Esophagus muscularis mucosa (tissue), 4 donors: ENCODE results near the gene NEUROD1. TPM values are rescaled to one million over a fixed set of nuclear protein-coding genes. Genes with fewer than 3 reads are reported as not detected.
"Not testable (repeated sequence)": the region's sequence is repeated elsewhere in the genome, so short reads cannot be mapped to it uniquely, and the experiment has no call there.

Source experiments
- DNase-seq: peaks from one replicate; pipeline ENCODE4 v3.0.0-alpha.2; 2017; ENCODE audit errors: extremely low spot score
- H3K27ac ChIP-seq, 4 donors: fragments of 200-600 bp; sonication (generic); replicated peaks in 1 of 4; 1 replicate in 3 of 4; 2 replicates in 1 of 4; pipeline ENCODE4 v1.5.1; 2016 to 2019; ENCODE audit warnings: mild to moderate bottlenecking in 1 of 4
- H3K27me3 ChIP-seq, 4 donors: fragments of 200-600 bp; sonication (generic); one replicate each; pipeline versions ENCODE4 v1.5.1 to v1.6.0; 2016 to 2019
- H3K36me3 ChIP-seq, 4 donors: fragments of 200-600 bp; sonication (generic); one replicate each; pipeline ENCODE4 v1.5.1; 2016 to 2019
- H3K4me1 ChIP-seq, 4 donors: fragments of 200-600 bp; sonication (generic); one replicate each; pipeline ENCODE4 v1.5.1; 2016 to 2019
- H3K4me3 ChIP-seq, 4 donors: fragments of 200-600 bp; sonication (generic); 1 replicate in 2 of 4; 2 replicates in 2 of 4; pipeline ENCODE4 v1.5.1; 2016 to 2019; ENCODE audit warnings: mild to moderate bottlenecking in 4 of 4, moderate library complexity in 1 of 4
- H3K9me3 ChIP-seq, 4 donors: fragments of 200-600 bp; sonication (generic); 1 replicate in 3 of 4; 2 replicates in 1 of 4; pipeline ENCODE4 v1.5.1; 2016 to 2019
- EP300 ChIP-seq: sonication (generic); formaldehyde crosslinking; IDR thresholded peaks from one replicate; pipeline ENCODE4 v1.6.1; 2017; ENCODE audit warnings: antibody characterized with exemption
- POLR2A ChIP-seq: fragments of 450-650 bp; IDR thresholded peaks from one replicate; pipeline ENCODE4 v1.6.1; 2017; ENCODE audit warnings: antibody characterized with exemption, moderate library complexity, mild to moderate bottlenecking, low read depth
- POLR2AphosphoS5 ChIP-seq, 2 donors: sonication (generic); formaldehyde crosslinking; IDR thresholded peaks; one replicate each; pipeline ENCODE4 v1.6.1; 2017; ENCODE audit warnings: antibody characterized with exemption in 2 of 2
- WGBS: methylation state at CpG from one replicate; pipeline ENCODE4 v1.1.5; 2018; 5-methylcytosine and 5-hydroxymethylcytosine counted together
- intact Hi-C: fragments of 100-400 bp; cut with DNase I; formaldehyde crosslinking; loops from one replicate; pipeline ENCODE4 v1.15.1; 2023
- total RNA-seq, 4 donors: library from RNA; depleted of rRNA; stranded (reverse); fragments of >200 nt; gene quantifications; one replicate each; pipeline versions ENCODE4 v1.1.0 to v1.2.1, GENCODE V29; 2016
- TF ChIP-seq, protein P1 (sequence below), 3 experiments: fragments of 200-600 bp in 2 of 3; fragments of 450-650 bp in 1 of 3; sonication (generic) in 2 of 3; IDR thresholded peaks; one replicate each; pipeline ENCODE4 v1.5.1; 2017 to 2019; ENCODE audit warnings: antibody characterized with exemption in 3 of 3, mild to moderate bottlenecking in 2 of 3, moderate library complexity in 1 of 3

Gene NEUROD1
- not detected for total RNA-seq

DNA sequence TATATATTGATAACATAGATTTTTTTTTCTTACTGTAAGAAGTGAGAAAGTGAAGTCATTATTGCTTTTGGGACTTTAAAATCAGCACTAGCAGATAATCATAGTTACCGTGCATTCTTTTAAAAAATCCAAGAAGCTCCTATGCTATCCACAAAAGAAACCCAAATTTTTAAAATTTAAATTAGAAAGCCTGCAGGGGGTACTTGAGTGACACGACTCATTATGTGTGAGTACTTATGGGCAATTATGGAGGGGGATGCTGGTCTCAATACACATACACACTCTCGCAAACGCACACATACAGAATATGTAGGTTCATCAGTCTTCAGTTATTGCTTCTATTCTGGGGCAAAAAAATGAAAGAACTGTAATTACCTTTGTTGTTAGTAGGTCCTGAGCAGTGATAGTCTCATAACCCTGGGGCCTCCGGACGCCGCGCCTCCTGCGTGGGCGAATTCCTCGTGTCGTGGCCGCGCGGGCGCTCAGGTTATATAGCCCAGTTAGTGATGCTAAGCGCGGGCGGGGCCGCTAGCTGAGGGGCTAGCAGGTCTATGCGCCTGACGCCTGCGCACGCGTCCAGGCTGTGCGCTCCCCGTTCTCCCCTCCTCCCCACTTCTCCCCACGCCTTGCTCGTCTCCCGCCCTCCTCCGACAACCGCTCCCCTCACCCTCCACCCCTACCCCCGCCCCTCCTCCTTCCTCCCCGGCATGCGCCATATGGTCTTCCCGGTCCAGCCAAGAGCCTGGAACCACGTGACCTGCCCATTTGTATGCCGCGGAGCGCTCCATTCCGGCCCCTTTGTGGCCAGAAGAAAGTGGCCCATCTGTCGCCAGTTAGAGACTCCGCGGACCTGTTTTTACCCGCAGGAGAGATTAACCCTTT, at the start of gene NEUROD1:
NEUROD1 (minus strand) TSS at position 463 of the 882 bp plus-strand sequence. CDS start 1,657 bp downstream, outside the sequence.
- H3K27ac ChIP-seq: no peak within 1 kb of the TSS
- intact Hi-C loops: no loop called here
- peak within 1 kb of the TSS in 3 of 4 donors; percentile 3 to 12 (median 8) for H3K4me3 ChIP-seq
- no peaks in the 10 kb centered on the region for H3K9me3 ChIP-seq
- no peak for DNase-seq
- H3K4me1 ChIP-seq: peaks cover 17 to 44% (median 39%) of the 10 kb centered on the region in 4 donors
- H3K36me3 ChIP-seq: no peaks in the 10 kb centered on the region
- WGBS: under 1% methylated on average over 31 of the region's 45 CpGs
- TF ChIP-seq EP300: no peak
- no peak for TF ChIP-seq POLR2AphosphoS5 (IDR thresholded peaks at IDR 0.05)
- TF ChIP-seq, protein P1, sequence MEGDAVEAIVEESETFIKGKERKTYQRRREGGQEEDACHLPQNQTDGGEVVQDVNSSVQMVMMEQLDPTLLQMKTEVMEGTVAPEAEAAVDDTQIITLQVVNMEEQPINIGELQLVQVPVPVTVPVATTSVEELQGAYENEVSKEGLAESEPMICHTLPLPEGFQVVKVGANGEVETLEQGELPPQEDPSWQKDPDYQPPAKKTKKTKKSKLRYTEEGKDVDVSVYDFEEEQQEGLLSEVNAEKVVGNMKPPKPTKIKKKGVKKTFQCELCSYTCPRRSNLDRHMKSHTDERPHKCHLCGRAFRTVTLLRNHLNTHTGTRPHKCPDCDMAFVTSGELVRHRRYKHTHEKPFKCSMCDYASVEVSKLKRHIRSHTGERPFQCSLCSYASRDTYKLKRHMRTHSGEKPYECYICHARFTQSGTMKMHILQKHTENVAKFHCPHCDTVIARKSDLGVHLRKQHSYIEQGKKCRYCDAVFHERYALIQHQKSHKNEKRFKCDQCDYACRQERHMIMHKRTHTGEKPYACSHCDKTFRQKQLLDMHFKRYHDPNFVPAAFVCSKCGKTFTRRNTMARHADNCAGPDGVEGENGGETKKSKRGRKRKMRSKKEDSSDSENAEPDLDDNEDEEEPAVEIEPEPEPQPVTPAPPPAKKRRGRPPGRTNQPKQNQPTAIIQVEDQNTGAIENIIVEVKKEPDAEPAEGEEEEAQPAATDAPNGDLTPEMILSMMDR (IDR thresholded peaks at IDR 0.05): no peak
- no peak for TF ChIP-seq POLR2A
- H3K27me3 ChIP-seq: peaks cover 3 to 87% (median 60%) of the 10 kb centered on the region in 4 donors

DNA sequence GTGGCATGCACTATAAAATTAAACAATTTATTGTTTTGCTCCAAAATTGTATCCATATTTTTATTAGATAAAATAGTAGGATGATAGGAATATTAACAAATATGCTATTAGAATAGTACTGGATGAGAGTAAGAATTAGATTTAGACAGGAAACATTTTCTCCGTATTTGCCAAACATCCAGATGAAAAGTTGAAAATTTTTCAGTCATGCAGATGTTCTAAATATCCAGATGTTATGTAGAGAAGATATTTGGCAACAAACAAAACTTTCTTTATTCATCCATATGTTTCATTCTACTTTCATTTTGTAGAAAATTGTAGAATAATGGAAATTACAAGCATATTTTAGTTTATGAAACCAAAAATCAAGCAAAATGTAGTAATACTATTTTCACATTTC, 45.2 kb upstream of the NEUROD1 start:
- DNase-seq: no peak
- intact Hi-C loops: no loop called here
- no peaks in the 10 kb centered on the region for H3K36me3 ChIP-seq
- H3K4me1 ChIP-seq: no peaks in the 10 kb centered on the region
- no peak for TF ChIP-seq POLR2AphosphoS5 (IDR thresholded peaks at IDR 0.05)
- no peak for TF ChIP-seq POLR2A
- TF ChIP-seq, protein P1 (IDR thresholded peaks at IDR 0.05): no peak
- no peak for TF ChIP-seq EP300
- no peak overlapping the region for H3K27ac ChIP-seq
- H3K27me3 ChIP-seq: no peaks in the 10 kb centered on the region
- H3K4me3 ChIP-seq: no peak overlapping the region
- H3K9me3 ChIP-seq: peaks cover 0 to 5% (median 0%) of the 10 kb centered on the region in 4 donors
- WGBS: 67% methylated on average over 1 of the region's 1 CpG

DNA sequence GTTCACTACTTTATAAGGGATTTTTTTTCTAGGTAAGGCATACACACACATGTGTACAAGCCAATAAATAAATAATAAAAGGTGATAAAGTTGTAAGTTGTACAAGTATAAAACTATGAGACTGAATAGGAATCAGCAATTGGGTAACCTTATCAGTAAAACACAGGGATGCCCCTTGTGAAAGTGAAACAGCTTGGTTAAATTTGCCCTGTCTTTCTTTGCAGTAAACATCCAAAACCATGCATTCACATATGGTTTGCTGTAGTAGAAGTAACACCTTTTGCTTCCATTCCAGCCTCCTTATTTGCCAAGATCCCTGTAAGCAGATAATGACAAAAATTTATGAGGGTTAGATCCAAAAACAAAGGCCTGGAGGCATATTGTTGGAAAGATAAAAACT, 44.3 kb upstream of the NEUROD1 start:
- no peak overlapping the region for H3K4me3 ChIP-seq
- H3K27ac ChIP-seq: no peak overlapping the region
- TF ChIP-seq POLR2AphosphoS5 (IDR thresholded peaks at IDR 0.05) (no peak), POLR2A (no peak), EP300 (no peak)
- TF ChIP-seq, protein P1 (IDR thresholded peaks at IDR 0.05): no peak
- H3K4me1 ChIP-seq: no peaks in the 10 kb centered on the region
- no peaks in the 10 kb centered on the region for H3K36me3 ChIP-seq
- no peaks in the 10 kb centered on the region for H3K27me3 ChIP-seq
- DNase-seq: no peak
- intact Hi-C loops: no loop called here
- H3K9me3 ChIP-seq: peaks cover 0 to 5% (median 0%) of the 10 kb centered on the region in 4 donors

GRCh38 chr2:181723731-181724130, 43.4 kb upstream of the NEUROD1 start:
- DNase-seq: no peak
- WGBS: 47% methylated on average over 2 of the region's 2 CpGs
- TF ChIP-seq POLR2A: no peak
- TF ChIP-seq POLR2AphosphoS5 (IDR thresholded peaks at IDR 0.05): no peak
- TF ChIP-seq EP300: no peak
- Histone ChIP-seq H3K36me3 (no peaks in the 10 kb centered on the region), H3K9me3 (peaks cover 0 to 4% (median 0%) of the 10 kb centered on the region in 4 donors), H3K4me3 (no peak overlapping the region), H3K27ac (no peak overlapping the region), H3K27me3 (no peaks in the 10 kb centered on the region), H3K4me1 (no peaks in the 10 kb centered on the region)
- intact Hi-C loops: no loop called here

- no peaks in the 10 kb centered on the region for H3K9me3 ChIP-seq
- no peaks in the 10 kb centered on the region for H3K36me3 ChIP-seq
- no peak for DNase-seq
- no peak overlapping the region for H3K4me3 ChIP-seq
- H3K27me3 ChIP-seq: no peaks in the 10 kb centered on the region
- no peaks in the 10 kb centered on the region for H3K4me1 ChIP-seq
- TF ChIP-seq, protein P1 (IDR thresholded peaks at IDR 0.05): peak; percentile 57 to 62 (median 60)
- no peak for TF ChIP-seq POLR2A
- H3K27ac ChIP-seq: no peak overlapping the region
- intact Hi-C loops: loop anchor here (5.0 to 10.0 kb wide), 3 partner anchors 140 to 1593 kb away; no protein-coding TSS in a partner anchor
- WGBS: 0% methylated on average over 2 of the region's 2 CpGs
Measured at GRCh38 chr2:181715033-181715630, 34.8 kb upstream of the NEUROD1 start.

DNA sequence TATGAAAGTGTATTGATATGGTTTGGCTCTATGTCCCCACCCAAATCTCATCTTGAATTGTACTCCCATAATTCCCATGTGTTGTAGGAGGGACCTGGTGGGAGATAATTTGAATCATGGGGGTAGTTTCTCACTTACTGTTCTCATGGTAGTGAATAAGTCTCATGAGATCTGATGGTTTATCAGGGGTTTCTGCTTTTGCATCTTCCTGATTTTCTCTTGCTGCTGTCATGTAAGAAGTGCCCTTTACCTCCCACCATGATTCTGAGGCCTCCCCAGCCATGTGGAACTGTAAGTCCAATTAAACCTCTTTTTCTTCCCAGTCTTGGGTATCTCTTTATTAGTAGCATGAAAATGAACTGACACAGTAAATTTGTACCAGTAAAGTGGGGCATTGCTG, 30.7 kb upstream of the NEUROD1 start:
- H3K27me3 ChIP-seq, H3K4me3 ChIP-seq, H3K4me1 ChIP-seq, H3K27ac ChIP-seq, H3K9me3 ChIP-seq, H3K36me3 ChIP-seq, DNase-seq: not testable (repeated sequence)
- intact Hi-C loops: loop anchor here (10.0 kb wide), 2 partner anchors 136 to 606 kb away; no protein-coding TSS in a partner anchor

DNA sequence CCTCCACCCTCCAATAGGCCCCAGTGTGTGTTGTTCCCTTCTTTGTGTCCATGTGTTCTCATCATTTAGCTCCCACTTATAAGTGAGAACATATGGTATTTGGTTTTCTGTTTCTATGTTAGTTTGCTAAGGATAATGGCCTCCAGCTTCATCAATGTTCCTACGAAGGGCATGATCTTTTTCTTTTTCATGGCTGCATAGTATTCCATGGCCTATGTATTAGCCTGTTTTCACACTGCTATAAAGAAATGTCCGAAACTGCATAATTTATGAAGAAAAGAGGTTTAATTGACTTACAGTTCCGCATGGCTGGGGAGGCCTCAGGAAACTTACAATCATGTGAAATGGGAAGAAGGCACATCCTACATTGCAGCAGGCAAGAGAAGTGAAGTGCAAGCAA, 22.2 kb upstream of the NEUROD1 start:
- H3K4me1 ChIP-seq, H3K9me3 ChIP-seq, H3K4me3 ChIP-seq, DNase-seq, intact Hi-C loops, H3K27ac ChIP-seq, H3K27me3 ChIP-seq, H3K36me3 ChIP-seq: not testable (repeated sequence)
- WGBS: 90% methylated on average over 3 of the region's 3 CpGs
